Fibroblast of lung (primary cell): ENCODE results near the gene ZNF831.

Experiments used
- EZH2 ChIP-seq: IDR thresholded peaks from 2 replicates; pipeline ENCODE4 v1.5.1; 2012; ENCODE audit warnings: low read length, control low read depth, mild to moderate bottlenecking; ENCODE audit errors: missing control alignments
- TF ChIP-seq, protein P1 (sequence below), 2 donors: IDR thresholded peaks in 1 of 2; conservative IDR thresholded peaks in 1 of 2; 1 replicate in 1 of 2; 2 replicates in 1 of 2; pipeline ENCODE4 v1.5.1; 2011 to 2012; ENCODE audit warnings: low read length in 2 of 2, control low read depth in 1 of 2, inconsistent platforms in 1 of 2, low read depth in 1 of 2, mild to moderate bottlenecking in 1 of 2

DNA sequence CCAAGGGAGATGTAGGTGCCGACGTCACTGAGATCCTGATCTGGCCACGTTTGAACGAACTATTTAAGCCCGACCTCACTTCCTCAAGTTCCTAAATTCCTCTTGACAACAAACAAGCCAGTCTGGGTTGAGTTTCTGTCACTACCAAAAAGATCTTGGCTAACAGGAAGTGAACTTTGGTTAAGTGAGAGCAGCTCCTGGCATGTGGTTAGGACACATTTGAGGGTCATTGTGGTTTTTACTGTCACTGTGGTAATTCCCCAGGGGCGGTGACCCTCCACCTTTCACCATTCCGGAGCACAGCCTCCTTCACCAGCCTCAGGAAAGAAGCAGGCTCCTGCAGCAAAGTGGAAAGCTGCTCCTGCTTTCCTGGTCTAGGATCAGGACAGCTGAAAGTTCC lies 43.1 kb upstream of the ZNF831 start:
- TF ChIP-seq, protein P1, sequence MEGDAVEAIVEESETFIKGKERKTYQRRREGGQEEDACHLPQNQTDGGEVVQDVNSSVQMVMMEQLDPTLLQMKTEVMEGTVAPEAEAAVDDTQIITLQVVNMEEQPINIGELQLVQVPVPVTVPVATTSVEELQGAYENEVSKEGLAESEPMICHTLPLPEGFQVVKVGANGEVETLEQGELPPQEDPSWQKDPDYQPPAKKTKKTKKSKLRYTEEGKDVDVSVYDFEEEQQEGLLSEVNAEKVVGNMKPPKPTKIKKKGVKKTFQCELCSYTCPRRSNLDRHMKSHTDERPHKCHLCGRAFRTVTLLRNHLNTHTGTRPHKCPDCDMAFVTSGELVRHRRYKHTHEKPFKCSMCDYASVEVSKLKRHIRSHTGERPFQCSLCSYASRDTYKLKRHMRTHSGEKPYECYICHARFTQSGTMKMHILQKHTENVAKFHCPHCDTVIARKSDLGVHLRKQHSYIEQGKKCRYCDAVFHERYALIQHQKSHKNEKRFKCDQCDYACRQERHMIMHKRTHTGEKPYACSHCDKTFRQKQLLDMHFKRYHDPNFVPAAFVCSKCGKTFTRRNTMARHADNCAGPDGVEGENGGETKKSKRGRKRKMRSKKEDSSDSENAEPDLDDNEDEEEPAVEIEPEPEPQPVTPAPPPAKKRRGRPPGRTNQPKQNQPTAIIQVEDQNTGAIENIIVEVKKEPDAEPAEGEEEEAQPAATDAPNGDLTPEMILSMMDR (conservative IDR thresholded peaks at IDR 0.05 in 1 of 2, IDR thresholded peaks at IDR 0.05 in 1 of 2; ENCODE audit: low read depth in 1 of 2, low read length in 2 of 2), result no peak
- no peak for TF ChIP-seq EZH2
